Endothelial cell of umbilical vein (primary cell): ENCODE data around the gene NPIPA3. TPM values are rescaled to one million over a fixed set of nuclear protein-coding genes. Genes with fewer than 3 reads are reported as not detected.
A peak's percentile ranks its signal among the peaks of the same experiment; 100 is the strongest.
"Not testable (repeated sequence)": the region's sequence is repeated elsewhere in the genome, so short reads cannot be mapped to it uniquely, and the experiment has no call there.

Source experiments
- BruUV-seq: library from RNA; stranded (reverse); fragments of 400-500 nt; replicated peaks from 2 replicates; lab custom pipeline; 2021; lab: Mats Ljungman, UMichigan
- CTCF ChIA-PET: fragments of 300-600, 350-600 bp; sonication (Branson Sonifier 250); formaldehyde crosslinking; loops from one replicate; lab custom pipeline; 2021; ENCODE audit warnings: antibody characterized with exemption, inconsistent platforms; lab: Charles Lee
- POLR2A ChIA-PET: fragments of 300-600, 350-600 bp; sonication (Branson Sonifier 250); formaldehyde crosslinking; loops from one replicate; lab custom pipeline; 2021; ENCODE audit warnings: antibody characterized with exemption, inconsistent platforms; lab: Charles Lee
- DNase-seq: peaks from one replicate; pipeline ENCODE4 v3.0.0-alpha.2; 2011; ENCODE audit warnings: low read depth, low spot score
- FAIRE-seq: peaks from 2 replicates; lab custom pipeline; 2011; peaks lifted over from hg19 to GRCh38; lab: Jason Lieb, UNC
- H2AFZ ChIP-seq: 2 replicates; pipeline ENCODE4 v1.6.0; 2012; ENCODE audit warnings: low read depth, low read length, control low read depth, inconsistent platforms
- H3K27ac ChIP-seq: 2 replicates; pipeline ENCODE4 v1.5.1; 2011; ENCODE audit warnings: low read depth, mild to moderate bottlenecking, control low read depth, low read length, moderate library complexity; ENCODE audit not compliant: insufficient read depth
- H3K27me3 ChIP-seq, 2 experiments: 2 replicates each; pipeline versions ENCODE4 v1.6.0 to v1.6.1; 2011; ENCODE audit warnings: low read length in 2 of 2, mixed read lengths in 1 of 2; ENCODE audit not compliant: control insufficient read depth in 2 of 2, insufficient read depth in 2 of 2
- H3K36me3 ChIP-seq, 2 experiments: 2 replicates in 1 of 2; 3 replicates in 1 of 2; pipeline ENCODE4 v1.5.1; 2011; ENCODE audit warnings: low read length in 2 of 2, mild to moderate bottlenecking in 1 of 2, moderate library complexity in 1 of 2; ENCODE audit not compliant: control insufficient read depth in 2 of 2, insufficient read depth in 2 of 2; ENCODE audit errors: extremely low read depth in 1 of 2
- H3K4me1 ChIP-seq: 3 replicates; pipeline ENCODE4 v1.5.1; 2011; ENCODE audit warnings: mild to moderate bottlenecking, low read length; ENCODE audit not compliant: control insufficient read depth, insufficient read depth; ENCODE audit errors: extremely low read depth
- H3K4me2 ChIP-seq: 2 replicates; pipeline ENCODE4 v1.6.1; 2011; ENCODE audit warnings: low read length, control low read depth, mixed read lengths; ENCODE audit not compliant: insufficient read depth
- H3K4me3 ChIP-seq, 3 experiments: fragments of 200-600 bp in 1 of 3; sonication (generic), shearing (Covaris generic) in 1 of 3; replicated peaks in 1 of 3; 2 replicates each; pipeline ENCODE4 v1.5.1; 2011 to 2016; ENCODE audit warnings: control low read depth in 3 of 3, low read length in 3 of 3, mild to moderate bottlenecking in 2 of 3, inconsistent platforms in 1 of 3, low read depth in 1 of 3, moderate library complexity in 1 of 3; ENCODE audit not compliant: insufficient read depth in 1 of 3
- H3K79me2 ChIP-seq: 2 replicates; pipeline ENCODE4 v1.6.0; 2012; ENCODE audit warnings: low read length, inconsistent platforms; ENCODE audit not compliant: control insufficient read depth, insufficient read depth
- H3K9ac ChIP-seq: replicated peaks from 2 replicates; pipeline ENCODE3; 2011; ENCODE audit warnings: low read length, control low read depth; ENCODE audit not compliant: insufficient read depth; ENCODE audit errors: extremely low read depth
- H3K9me1 ChIP-seq: replicated peaks from 3 replicates; pipeline ENCODE4 v1.6.0; 2011; ENCODE audit warnings: mild to moderate bottlenecking, low read length; ENCODE audit not compliant: control insufficient read depth, insufficient read depth; ENCODE audit errors: extremely low read depth
- H3K9me3 ChIP-seq: replicated peaks from 2 replicates; pipeline ENCODE4 v1.5.1; 2012; ENCODE audit warnings: low read length, inconsistent platforms; ENCODE audit not compliant: control insufficient read depth, insufficient read depth
- H4K20me1 ChIP-seq: replicated peaks from 2 replicates; pipeline ENCODE3; 2011; ENCODE audit warnings: mild to moderate bottlenecking, low read length; ENCODE audit not compliant: control insufficient read depth, insufficient read depth; ENCODE audit errors: extremely low read depth
- FOS ChIP-seq: IDR thresholded peaks from 2 replicates; pipeline ENCODE4 v1.6.1; 2011; ENCODE audit warnings: mild to moderate bottlenecking, low read length, moderate library complexity, borderline replicate concordance; ENCODE audit not compliant: insufficient read depth
- GATA2 ChIP-seq: IDR thresholded peaks from 2 replicates; pipeline ENCODE4 v1.7.0; 2011; ENCODE audit warnings: low read depth, mild to moderate bottlenecking, moderate library complexity, mixed read lengths, low read length; ENCODE audit not compliant: insufficient read length, insufficient read depth
- JUN ChIP-seq: IDR thresholded peaks from 2 replicates; pipeline ENCODE4 v1.6.1; 2011; ENCODE audit warnings: borderline replicate concordance, low read depth; ENCODE audit not compliant: insufficient read length, insufficient read depth
- dilution Hi-C: fragments of 300-500 bp; cut with MboI; formaldehyde crosslinking; loops from one replicate; pipeline ENCODE4 v1.15.0; 2019; ENCODE audit warnings: low sequenced_read_pairs; ENCODE audit not compliant: extremely low pct_ligation_motif_present
- intact Hi-C: fragments of 100-400 bp; cut with micrococcal nuclease; formaldehyde crosslinking; loops from one replicate; pipeline ENCODE4 v1.10.0; 2022
- polyA plus RNA-seq, 4 experiments: library from polyadenylated mRNA; depleted of rRNA in 3 of 4; stranded (reverse) in 3 of 4; unstranded in 1 of 4; fragments of >200 nt; gene quantifications; 2 replicates each; pipeline versions ENCODE4 v1.2.1 to v1.2.3, GENCODE V29; 2011 to 2012; ENCODE audit warnings: missing spikeins in 1 of 4
- total RNA-seq: library from RNA; stranded (reverse); gene quantifications from 2 replicates; pipeline ENCODE4 v1.2.3, GENCODE V29; 2021

NPIPA3 gene
- total and polyA plus RNA-seq, 2 donors (not counting 3 experiments of a cell fraction or from before 2014, with no cell fraction given), result 2.2 to 3.0 TPM

DNA sequence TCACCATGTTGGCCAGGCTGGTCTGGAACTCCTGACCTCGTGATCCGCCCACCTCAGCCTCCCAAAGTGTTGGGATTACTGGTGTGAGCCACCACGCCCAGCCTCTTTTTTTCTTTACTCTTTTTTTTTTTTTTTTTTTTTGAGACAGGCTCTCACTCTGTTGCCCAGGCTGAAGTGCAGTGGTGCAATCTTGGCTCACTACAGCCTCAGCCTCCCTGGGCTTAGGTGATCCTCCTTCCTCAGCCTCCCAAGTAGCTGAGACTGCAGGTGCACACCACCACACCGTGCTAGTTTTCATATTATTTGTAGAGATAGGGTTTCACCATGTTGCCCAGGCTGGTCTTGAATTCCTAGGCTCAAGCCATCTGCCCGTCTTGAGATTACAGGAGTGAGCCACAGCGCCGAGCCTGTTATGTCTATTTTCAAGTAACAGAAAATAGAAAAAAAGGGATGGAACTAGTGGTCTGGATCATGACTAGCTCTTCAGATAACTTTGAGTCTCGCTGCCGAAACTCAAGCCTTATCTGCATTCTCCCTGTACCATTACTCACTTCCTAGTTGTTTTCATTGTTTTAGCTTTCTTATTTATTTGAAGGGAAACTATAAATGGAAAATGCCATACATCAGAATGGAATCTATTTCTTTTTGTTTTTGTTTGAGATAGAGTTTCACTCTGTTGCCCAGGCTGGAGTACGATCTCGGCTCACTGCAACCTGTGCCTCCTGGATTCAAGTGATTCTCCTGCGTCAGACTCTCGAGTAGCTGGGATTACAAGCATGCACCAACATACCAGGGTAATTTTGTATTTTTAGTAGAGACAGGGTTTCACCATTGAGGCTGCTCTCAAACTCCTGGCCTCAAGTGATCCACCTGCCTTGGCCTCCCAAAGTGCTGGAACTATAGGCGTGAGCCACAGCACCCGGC, 17.1 kb upstream of the NPIPA3 start:
- H3K36me3 ChIP-seq, intact Hi-C loops, H4K20me1 ChIP-seq, BruUV-seq, H3K9me1 ChIP-seq, H3K4me1 ChIP-seq, H3K9me3 ChIP-seq, dilution Hi-C loops, H3K27me3 ChIP-seq, POLR2A ChIA-PET, H3K79me2 ChIP-seq, H3K4me3 ChIP-seq: not testable (repeated sequence)
- TF ChIP-seq GATA2, result peak; percentile 77
- TF ChIP-seq JUN, result peak; percentile 92
- peak; percentile 37 for TF ChIP-seq FOS
- FAIRE-seq (peak; percentile 88), DNase-seq (peak; percentile 91)
- Histone ChIP-seq H3K27ac (peak overlapping the region; percentile 71), H3K9ac (peak overlapping the region; percentile 63), H3K4me2 (peak overlapping the region; percentile 77), H2AFZ (peak overlapping the region; percentile 77)
- CTCF ChIA-PET, result interaction anchor here (1.1 kb wide), 1 partner anchor 11 kb away, joined by 4 read pairs; no protein-coding TSS in a partner anchor

DNA sequence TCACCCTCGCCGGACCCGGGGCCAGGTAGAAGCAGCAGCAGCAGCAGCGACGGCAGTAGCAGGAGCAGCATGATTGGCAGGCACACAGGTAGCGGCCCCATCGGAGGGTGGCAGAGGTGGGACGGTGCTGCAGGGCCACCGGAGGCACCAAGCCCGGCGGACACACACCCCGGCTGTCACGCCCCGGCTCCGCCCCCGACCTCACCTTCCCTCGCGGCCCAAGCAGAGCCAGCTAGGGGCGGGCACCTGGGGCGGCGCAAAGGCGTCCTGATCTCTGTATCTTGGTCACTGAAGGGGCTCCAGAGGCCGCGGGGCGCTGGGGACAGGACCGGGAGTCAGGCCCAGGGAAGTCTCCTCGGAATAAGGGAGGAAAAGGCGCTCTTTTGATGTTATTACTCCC, 9.1 kb upstream of the NPIPA3 start, which contains the start of gene PLA2G10:
Gene PLA2G10 (minus strand): TSS at position 180 of the 400 bp plus-strand sequence. CDS start 79 bp downstream, at position 101.
- H3K27ac ChIP-seq, H3K9ac ChIP-seq, POLR2A ChIA-PET, H3K9me3 ChIP-seq, BruUV-seq, H3K9me1 ChIP-seq, DNase-seq, CTCF ChIA-PET, H3K36me3 ChIP-seq, H4K20me1 ChIP-seq, H3K4me3 ChIP-seq, H3K27me3 ChIP-seq, intact Hi-C loops, H2AFZ ChIP-seq, FAIRE-seq, dilution Hi-C loops, H3K4me2 ChIP-seq, H3K4me1 ChIP-seq, H3K79me2 ChIP-seq: not testable (repeated sequence)

DNA sequence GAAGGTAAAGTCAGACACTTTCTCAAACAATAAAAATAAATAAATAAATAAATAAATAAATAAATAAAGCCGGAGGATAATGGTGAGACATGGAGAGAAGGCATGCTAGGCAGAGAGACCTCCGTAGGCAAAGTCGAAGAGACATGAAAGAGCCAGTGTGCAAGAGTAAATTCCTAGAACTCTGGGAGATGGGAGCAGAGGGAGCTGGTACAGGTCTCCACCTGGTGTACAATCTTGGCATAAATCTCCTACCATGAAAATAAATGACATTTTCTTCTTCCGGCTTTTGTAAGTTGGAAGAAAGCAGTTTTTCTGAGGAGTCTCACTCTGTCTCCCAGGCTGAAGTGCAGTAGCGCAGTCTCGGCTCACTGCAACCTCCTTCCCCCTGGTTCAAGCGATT, 1.4 kb upstream of the NPIPA3 start:
- H3K9ac ChIP-seq, DNase-seq, dilution Hi-C loops, CTCF ChIA-PET, H3K27ac ChIP-seq, BruUV-seq, H4K20me1 ChIP-seq, H3K27me3 ChIP-seq, H3K4me3 ChIP-seq, H3K4me1 ChIP-seq, H3K36me3 ChIP-seq, intact Hi-C loops, H3K9me3 ChIP-seq, H2AFZ ChIP-seq, H3K79me2 ChIP-seq, POLR2A ChIA-PET, H3K9me1 ChIP-seq, H3K4me2 ChIP-seq: not testable (repeated sequence)
- FAIRE-seq, result peak; percentile 73
